Body of pancreas (tissue), 4 donors: ENCODE data around the gene UGT1A8.

ENCODE experiments used
- CTCF ChIP-seq, 7 experiments: fragments of 450-650 bp in 4 of 7; fragments of 200-600 bp in 3 of 7; sonication (generic) in 3 of 7; IDR thresholded peaks; one replicate each; pipeline ENCODE4 v1.5.1; 2016 to 2019; ENCODE audit warnings: antibody characterized with exemption in 7 of 7
- POLR2A ChIP-seq, 3 donors: fragments of 450-650 bp; IDR thresholded peaks; one replicate each; pipeline ENCODE4 v1.6.1; 2016; ENCODE audit warnings: antibody characterized with exemption in 3 of 3, mild to moderate bottlenecking in 2 of 3

- TF ChIP-seq CTCF (IDR thresholded peaks at IDR 0.05): no peak
- TF ChIP-seq POLR2A (IDR thresholded peaks at IDR 0.05): no peak
Observed at GRCh38 chr2:233764264-233764663, 146.8 kb downstream of the UGT1A8 start.
